CD14-positive monocyte (primary cell): ENCODE data around the gene PUM1. TPM values are rescaled to one million over a fixed set of nuclear protein-coding genes. Genes with fewer than 3 reads are reported as not detected.

ENCODE experiments used
- DNase-seq, 3 donors: peaks; one replicate each; pipeline ENCODE4 v3.0.0-alpha.2; 2011 to 2022
- H2AFZ ChIP-seq: 2 replicates; pipeline ENCODE4 v1.6.0; 2012; ENCODE audit warnings: mild to moderate bottlenecking, low read depth, low read length, inconsistent platforms; ENCODE audit not compliant: insufficient read depth, poor library complexity, severe bottlenecking
- H3K27ac ChIP-seq, 2 donors: 1 replicate in 1 of 2; 2 replicates in 1 of 2; pipeline ENCODE4 v1.5.1; 2012 to 2013; ENCODE audit warnings: low read length in 2 of 2, control low read depth in 1 of 2, inconsistent platforms in 1 of 2, low read depth in 1 of 2, mild to moderate bottlenecking in 1 of 2
- H3K27me3 ChIP-seq, 2 donors: one replicate each; pipeline versions ENCODE4 v1.6.0 to v1.6.1; 2011 to 2013; ENCODE audit warnings: low read length in 2 of 2; ENCODE audit not compliant: control insufficient read depth in 2 of 2, insufficient read depth in 2 of 2
- H3K36me3 ChIP-seq, 2 donors: replicated peaks in 1 of 2; 1 replicate in 1 of 2; 2 replicates in 1 of 2; pipeline versions ENCODE4 v1.5.1 to v1.6.1; 2012 to 2013; ENCODE audit warnings: low read length in 2 of 2, control low read depth in 1 of 2, inconsistent platforms in 1 of 2, mild to moderate bottlenecking in 1 of 2; ENCODE audit not compliant: insufficient read depth in 2 of 2, control insufficient read depth in 1 of 2
- H3K4me1 ChIP-seq, 2 donors: 1 replicate in 1 of 2; 2 replicates in 1 of 2; pipeline versions ENCODE4 v1.5.1 to v1.6.1; 2012 to 2013; ENCODE audit warnings: low read length in 2 of 2, control low read depth in 1 of 2, inconsistent platforms in 1 of 2, mild to moderate bottlenecking in 1 of 2, moderate library complexity in 1 of 2; ENCODE audit not compliant: insufficient read depth in 2 of 2, control insufficient read depth in 1 of 2
- H3K4me2 ChIP-seq: replicated peaks from 2 replicates; pipeline ENCODE3; 2012; ENCODE audit warnings: low read length, moderate library complexity, mild to moderate bottlenecking; ENCODE audit not compliant: poor library complexity, severe bottlenecking; ENCODE audit errors: extremely low read depth
- H3K4me3 ChIP-seq, 3 experiments: fragments of 200-600 bp in 1 of 3; sonication (generic) in 1 of 3; replicated peaks in 1 of 3; 1 replicate in 2 of 3; 2 replicates in 1 of 3; pipeline ENCODE4 v1.5.1; 2011 to 2013; ENCODE audit warnings: low read length in 3 of 3, mild to moderate bottlenecking in 3 of 3, control low read depth in 2 of 3, low read depth in 2 of 3, inconsistent platforms in 1 of 3, moderate library complexity in 1 of 3
- H3K79me2 ChIP-seq: 2 replicates; pipeline ENCODE4 v1.6.0; 2012; ENCODE audit warnings: mild to moderate bottlenecking, control low read depth, inconsistent platforms, low read length, moderate library complexity; ENCODE audit not compliant: insufficient read depth
- H3K9ac ChIP-seq: 2 replicates; pipeline ENCODE4 v1.6.0; 2017; ENCODE audit warnings: low read length, mild to moderate bottlenecking; ENCODE audit not compliant: insufficient read depth, poor library complexity, severe bottlenecking
- H3K9me3 ChIP-seq, 2 donors: replicated peaks in 1 of 2; 1 replicate in 1 of 2; 2 replicates in 1 of 2; pipeline versions ENCODE4 v1.5.1 to v1.6.1; 2012 to 2013; ENCODE audit warnings: low read length in 2 of 2, control low read depth in 1 of 2; ENCODE audit not compliant: control insufficient read depth in 1 of 2, insufficient read depth in 1 of 2
- H4K20me1 ChIP-seq: 2 replicates; pipeline ENCODE4 v1.6.0; 2012; ENCODE audit warnings: mild to moderate bottlenecking, low read length, control low read depth, moderate library complexity; ENCODE audit not compliant: insufficient read depth
- H3K27ac Mint-ChIP-seq, 7 donors: one replicate each; pipeline ENCODE4 v1.8.0; 2020; ENCODE audit warnings: mild to moderate bottlenecking in 7 of 7, mixed read lengths in 7 of 7, moderate library complexity in 6 of 7, inconsistent platforms in 2 of 7
- H3K27me3 Mint-ChIP-seq, 3 donors: one replicate each; pipeline ENCODE4 v1.8.0; 2021 to 2022; ENCODE audit warnings: low read depth in 3 of 3, mild to moderate bottlenecking in 3 of 3, mixed read lengths in 3 of 3, moderate library complexity in 3 of 3, inconsistent platforms in 1 of 3
- H3K36me3 Mint-ChIP-seq, 2 donors: one replicate each; pipeline ENCODE4 v1.8.0; 2020; ENCODE audit warnings: mixed read lengths in 2 of 2, inconsistent platforms in 1 of 2, mild to moderate bottlenecking in 1 of 2
- H3K4me1 Mint-ChIP-seq: one replicate; pipeline ENCODE4 v1.8.0; 2020; ENCODE audit warnings: mild to moderate bottlenecking, mixed read lengths
- H3K4me3 Mint-ChIP-seq, 2 donors: one replicate each; pipeline ENCODE4 v1.8.0; 2020; ENCODE audit warnings: mild to moderate bottlenecking in 2 of 2, mixed read lengths in 2 of 2, moderate library complexity in 1 of 2
- H3K9me3 Mint-ChIP-seq, 7 donors: one replicate each; pipeline ENCODE4 v1.8.0; 2020 to 2022; ENCODE audit warnings: mixed read lengths in 7 of 7, mild to moderate bottlenecking in 6 of 7, moderate library complexity in 6 of 7, inconsistent platforms in 2 of 7
- CTCF ChIP-seq: fragments of 200-600 bp; IDR thresholded peaks from one replicate; pipeline ENCODE4 v1.8.0; 2022; ENCODE audit warnings: antibody characterized with exemption, mild to moderate bottlenecking
- WGBS: methylation state at CpG from one replicate; pipeline ENCODE4 v1.1.5; 2013; ENCODE audit warnings: missing lambda C conversion rate; ENCODE audit not compliant: insufficient coverage; 5-methylcytosine and 5-hydroxymethylcytosine counted together
- intact Hi-C, 2 donors: fragments of 100-400 bp; cut with micrococcal nuclease; formaldehyde crosslinking; loops; one replicate each; pipeline versions ENCODE4 v1.15.0 to v1.15.1; 2023
- polyA plus RNA-seq, 3 donors: library from polyadenylated mRNA; depleted of rRNA in 1 of 3; unstranded in 2 of 3; stranded (reverse) in 1 of 3; fragments of 300-500 nt in 2 of 3; fragments of >200 nt in 1 of 3; fragmentation: Illumina TruSeq in 2 of 3; gene quantifications; 1 replicate in 2 of 3; 2 replicates in 1 of 3; pipeline ENCODE4 v1.2.3, GENCODE V29; 2012 to 2021

The PUM1 gene
- polyA plus RNA-seq, 3 donors: 55.0 to 86.1 (median 62.4) TPM

GRCh38 chr1:30895944-30896660 is 169.4 kb downstream of the PUM1 start:
- intact Hi-C loops: no loop called here
- Mint-ChIP-seq H3K4me1 (peaks cover 18% of the 10 kb centered on the region), H3K36me3 (no peaks in the 10 kb centered on the region), H3K9me3 (peaks cover 0 to 1% (median 0%) of the 10 kb centered on the region in 7 donors), H3K27ac (peak overlapping the region in 1 of 7 donors; percentile 80), H3K4me3 (peak overlapping the region in 1 of 2 donors; percentile 51), H3K27me3 (peaks cover 33 to 55% (median 41%) of the 10 kb centered on the region in 3 donors)
- peaks cover 5% of the 10 kb centered on the region for H4K20me1 ChIP-seq
- no peaks in the 10 kb centered on the region for H3K9me3 ChIP-seq
- H3K79me2 ChIP-seq: no peaks in the 10 kb centered on the region
- H3K4me3 ChIP-seq: no peak overlapping the region
- no peak for DNase-seq
- 47% methylated on average over 2 of the region's 6 CpGs for WGBS
- H3K4me1 ChIP-seq: peaks cover 11 to 20% of the 10 kb centered on the region in 2 donors
- H3K36me3 ChIP-seq: no peaks in the 10 kb centered on the region
- no peak overlapping the region for H3K27ac ChIP-seq
- no peak overlapping the region for H3K9ac ChIP-seq
- H2AFZ ChIP-seq: no peak overlapping the region
- no peak for TF ChIP-seq CTCF
- peaks cover 0 to 8% of the 10 kb centered on the region in 2 donors for H3K27me3 ChIP-seq
- H3K4me2 ChIP-seq: no peak overlapping the region

DNA sequence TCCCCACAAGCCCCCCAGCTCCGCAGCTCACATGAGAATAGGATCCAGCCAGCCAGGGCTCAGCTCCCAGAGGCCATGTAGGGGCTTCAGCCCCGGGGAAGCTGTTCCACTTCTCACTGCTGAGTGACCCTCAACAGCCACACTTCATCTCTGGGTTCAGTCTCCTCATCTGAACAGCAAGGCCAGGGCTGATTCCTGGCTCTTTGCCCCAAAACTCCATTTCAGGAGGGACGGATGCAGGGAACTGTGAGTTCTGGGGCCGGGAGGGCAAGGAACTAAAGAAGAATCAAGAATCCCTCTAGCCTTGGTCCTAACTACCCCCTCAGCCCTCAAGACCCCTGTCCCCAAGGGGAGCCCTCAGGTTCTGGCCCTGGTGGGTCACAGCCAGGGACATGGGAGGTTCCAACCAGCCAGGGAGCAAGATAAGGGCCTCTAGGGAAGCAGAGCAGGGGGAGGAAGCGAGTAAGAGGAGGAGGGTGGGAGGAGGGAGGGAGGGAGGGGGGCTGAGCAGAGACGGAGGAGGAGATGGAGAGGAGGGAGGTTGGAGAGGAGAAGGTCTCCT is 170.1 kb downstream of the PUM1 start:
- intact Hi-C loops: no loop called here
- H3K36me3 ChIP-seq: no peaks in the 10 kb centered on the region
- H3K9me3 ChIP-seq: no peaks in the 10 kb centered on the region
- no peak overlapping the region for H3K9ac ChIP-seq
- peaks cover 33 to 58% (median 48%) of the 10 kb centered on the region in 3 donors for H3K27me3 Mint-ChIP-seq
- H3K4me1 ChIP-seq: peaks cover 11 to 20% of the 10 kb centered on the region in 2 donors
- peak overlapping the region in 1 of 2 donors; percentile 64 for H3K4me3 Mint-ChIP-seq
- no peak for DNase-seq
- no peak overlapping the region for H2AFZ ChIP-seq
- peaks cover 18% of the 10 kb centered on the region for H3K4me1 Mint-ChIP-seq
- H3K36me3 Mint-ChIP-seq: no peaks in the 10 kb centered on the region
- H3K4me3 ChIP-seq: no peak overlapping the region
- H3K79me2 ChIP-seq: no peaks in the 10 kb centered on the region
- WGBS: 95% methylated on average over 3 of the region's 6 CpGs
- no peak overlapping the region for H3K27ac ChIP-seq
- peaks cover 0 to 2% (median 0%) of the 10 kb centered on the region in 7 donors for H3K9me3 Mint-ChIP-seq
- peak overlapping the region in 1 of 7 donors; percentile 16 for H3K27ac Mint-ChIP-seq
- peaks cover 5% of the 10 kb centered on the region for H4K20me1 ChIP-seq
- H3K27me3 ChIP-seq: peaks cover 0 to 11% of the 10 kb centered on the region in 2 donors
- no peak for TF ChIP-seq CTCF
- no peak overlapping the region for H3K4me2 ChIP-seq
